Measurements from ENCODE around the gene TGIF1.

- TF ChIP-seq POLR2A (IDR thresholded peaks at IDR 0.05) (no peak), CTCF (IDR thresholded peaks at IDR 0.05 in 4 of 5, conservative IDR thresholded peaks at IDR 0.05 in 1 of 5) (no peak)
Observed at GRCh38 chr18:3508576-3509549, 58.9 kb downstream of the TGIF1 start.

Measured in gastrocnemius medialis (tissue), 4 donors.